Trophoblast cell (in vitro differentiated cells and primary cell): Measurements from ENCODE around the gene SLC66A2.
"Not testable (repeated sequence)": the region's sequence is repeated elsewhere in the genome, so short reads cannot be mapped to it uniquely, and the experiment has no call there.

Experiments
- DNase-seq, 2 donors: peaks; one replicate each; pipeline ENCODE4 v3.0.0-alpha.2; 2016
- H2AFZ ChIP-seq: 2 replicates; pipeline ENCODE4 v1.6.1; 2013; ENCODE audit warnings: low read length, moderate library complexity, mild to moderate bottlenecking; ENCODE audit not compliant: insufficient read depth, poor library complexity
- H2AK5ac ChIP-seq: 2 replicates; pipeline ENCODE4 v1.6.1; 2013; ENCODE audit warnings: mild to moderate bottlenecking, low read length
- H2BK120ac ChIP-seq: 2 replicates; pipeline ENCODE4 v1.6.1; 2013; ENCODE audit warnings: low read length, mild to moderate bottlenecking, moderate library complexity; ENCODE audit not compliant: insufficient read depth, poor library complexity
- H2BK12ac ChIP-seq: 2 replicates; pipeline ENCODE4 v1.6.1; 2013; ENCODE audit warnings: mild to moderate bottlenecking, low read length, moderate library complexity
- H2BK5ac ChIP-seq: 2 replicates; pipeline ENCODE4 v1.6.1; 2013; ENCODE audit warnings: low read length, low read depth, moderate library complexity, mild to moderate bottlenecking; ENCODE audit not compliant: poor library complexity
- H3K14ac ChIP-seq: 2 replicates; pipeline ENCODE4 v1.6.1; 2013; ENCODE audit warnings: mild to moderate bottlenecking, low read length
- H3K18ac ChIP-seq: 2 replicates; pipeline ENCODE4 v1.6.1; 2013; ENCODE audit warnings: mild to moderate bottlenecking, low read length
- H3K23ac ChIP-seq: 2 replicates; pipeline ENCODE4 v1.6.1; 2013; ENCODE audit warnings: low read length
- H3K27ac ChIP-seq: 2 replicates; pipeline ENCODE4 v1.5.1; 2013; ENCODE audit warnings: low read depth, mild to moderate bottlenecking, inconsistent platforms, low read length, moderate library complexity
- H3K27me3 ChIP-seq: 2 replicates; pipeline ENCODE4 v1.6.1; 2013; ENCODE audit warnings: inconsistent platforms, mild to moderate bottlenecking, low read length, moderate library complexity; ENCODE audit not compliant: insufficient read depth
- H3K36me3 ChIP-seq, 2 experiments: 1 replicate in 1 of 2; 2 replicates in 1 of 2; pipeline ENCODE4 v1.6.1; 2013; ENCODE audit warnings: low read length in 2 of 2, mild to moderate bottlenecking in 2 of 2, moderate library complexity in 1 of 2; ENCODE audit not compliant: insufficient read depth in 2 of 2, control insufficient read depth in 1 of 2
- H3K4ac ChIP-seq: 2 replicates; pipeline ENCODE4 v1.6.1; 2013; ENCODE audit warnings: low read depth, mild to moderate bottlenecking, low read length, moderate library complexity
- H3K4me1 ChIP-seq, 2 experiments: 1 replicate in 1 of 2; 2 replicates in 1 of 2; pipeline ENCODE4 v1.6.1; 2013; ENCODE audit warnings: low read length in 2 of 2, mild to moderate bottlenecking in 2 of 2, moderate library complexity in 1 of 2; ENCODE audit not compliant: insufficient read depth in 2 of 2, control insufficient read depth in 1 of 2
- H3K4me2 ChIP-seq: 2 replicates; pipeline ENCODE4 v1.6.1; 2013; ENCODE audit warnings: inconsistent platforms, mild to moderate bottlenecking, low read length, moderate library complexity
- H3K4me3 ChIP-seq: 2 replicates; pipeline ENCODE4 v1.5.1; 2013; ENCODE audit warnings: mild to moderate bottlenecking, low read depth, low read length, inconsistent platforms
- H3K79me1 ChIP-seq: one replicate; pipeline ENCODE4 v1.6.1; 2013; ENCODE audit warnings: low read length
- H3K79me2 ChIP-seq: 2 replicates; pipeline ENCODE4 v1.6.1; 2013; ENCODE audit warnings: low read length, mild to moderate bottlenecking; ENCODE audit not compliant: control insufficient read depth, insufficient read depth, poor library complexity
- H3K9ac ChIP-seq: 2 replicates; pipeline ENCODE4 v1.6.1; 2013; ENCODE audit warnings: mild to moderate bottlenecking, low read length
- H3K9me3 ChIP-seq: 2 replicates; pipeline ENCODE4 v1.6.1; 2013; ENCODE audit warnings: low read depth, mild to moderate bottlenecking, control low read depth, inconsistent platforms, low read length; ENCODE audit not compliant: insufficient read depth
- H4K12ac ChIP-seq: 2 replicates; pipeline ENCODE4 v1.6.1; 2013; ENCODE audit warnings: low read depth, mild to moderate bottlenecking, low read length, moderate library complexity
- H4K8ac ChIP-seq: 2 replicates; pipeline ENCODE4 v1.6.1; 2013; ENCODE audit warnings: low read depth, mild to moderate bottlenecking, low read length, moderate library complexity
- H4K91ac ChIP-seq: one replicate; pipeline ENCODE4 v1.6.1; 2013; ENCODE audit warnings: low read depth, mild to moderate bottlenecking, low read length, moderate library complexity
- WGBS: extraction: QIAGEN DNeasy Blood & Tissue Kit; methylation state at CpG from one replicate; pipeline ENCODE4 v1.1.7; 2013; ENCODE audit warnings: missing lambda C conversion rate; ENCODE audit not compliant: insufficient read length, insufficient coverage; ENCODE audit errors: extremely low coverage; 5-methylcytosine and 5-hydroxymethylcytosine counted together

Gene SLC66A2

GRCh38 chr18:79961527-79962291 lies 10.3 kb upstream of the SLC66A2 start:
- no peak overlapping the region for H2BK120ac ChIP-seq
- peak overlapping the region; percentile 62 for H4K91ac ChIP-seq
- H3K14ac ChIP-seq = peak overlapping the region; percentile 37
- H3K27ac ChIP-seq = no peak overlapping the region
- DNase-seq = no peak
- no peaks in the 10 kb centered on the region for H3K36me3 ChIP-seq
- peak overlapping the region; percentile 41 for H3K18ac ChIP-seq
- H4K12ac ChIP-seq = no peak overlapping the region
- no peak overlapping the region for H3K4ac ChIP-seq
- peak overlapping the region; percentile 3 for H2BK12ac ChIP-seq
- no peaks in the 10 kb centered on the region for H3K9me3 ChIP-seq
- peaks cover 11% of the 10 kb centered on the region for H3K79me1 ChIP-seq
- H3K79me2 ChIP-seq = peaks cover 9% of the 10 kb centered on the region
- H2AK5ac ChIP-seq = no peak overlapping the region
- no peak overlapping the region for H4K8ac ChIP-seq
- peaks cover 21 to 23% of the 10 kb centered on the region in 2 experiments for H3K4me1 ChIP-seq
- no peak overlapping the region for H2BK5ac ChIP-seq
- H3K4me3 ChIP-seq = no peak overlapping the region
- H3K27me3 ChIP-seq = no peaks in the 10 kb centered on the region
- no peak overlapping the region for H3K23ac ChIP-seq
- no CpG with 5 or more reads among the region's 29 CpGs for WGBS
- H2AFZ ChIP-seq = no peak overlapping the region
- no peak overlapping the region for H3K4me2 ChIP-seq
- no peak overlapping the region for H3K9ac ChIP-seq

- no peak overlapping the region for H2BK120ac ChIP-seq
- no peaks in the 10 kb centered on the region for H3K9me3 ChIP-seq
- H2BK5ac ChIP-seq = no peak overlapping the region
- peaks cover 11% of the 10 kb centered on the region for H3K79me1 ChIP-seq
- H3K9ac ChIP-seq = no peak overlapping the region
- peaks cover 9% of the 10 kb centered on the region for H3K79me2 ChIP-seq
- no peak overlapping the region for H3K4me2 ChIP-seq
- H2BK12ac ChIP-seq = no peak overlapping the region
- WGBS = no CpG with 5 or more reads among the region's 16 CpGs
- no peak overlapping the region for H2AFZ ChIP-seq
- no peak overlapping the region for H4K8ac ChIP-seq
- peaks cover 21 to 23% of the 10 kb centered on the region in 2 experiments for H3K4me1 ChIP-seq
- H3K27ac ChIP-seq = no peak overlapping the region
- no peak overlapping the region for H3K14ac ChIP-seq
- no peaks in the 10 kb centered on the region for H3K27me3 ChIP-seq
- H3K36me3 ChIP-seq = no peaks in the 10 kb centered on the region
- H3K18ac ChIP-seq = no peak overlapping the region
- no peak overlapping the region for H3K23ac ChIP-seq
- no peak overlapping the region for H4K91ac ChIP-seq
- no peak overlapping the region for H3K4me3 ChIP-seq
- no peak overlapping the region for H2AK5ac ChIP-seq
- no peak overlapping the region for H4K12ac ChIP-seq
- H3K4ac ChIP-seq = no peak overlapping the region
- no peak for DNase-seq
Observed at GRCh38 chr18:79960921-79961526, 9.6 kb upstream of the SLC66A2 start.

DNA sequence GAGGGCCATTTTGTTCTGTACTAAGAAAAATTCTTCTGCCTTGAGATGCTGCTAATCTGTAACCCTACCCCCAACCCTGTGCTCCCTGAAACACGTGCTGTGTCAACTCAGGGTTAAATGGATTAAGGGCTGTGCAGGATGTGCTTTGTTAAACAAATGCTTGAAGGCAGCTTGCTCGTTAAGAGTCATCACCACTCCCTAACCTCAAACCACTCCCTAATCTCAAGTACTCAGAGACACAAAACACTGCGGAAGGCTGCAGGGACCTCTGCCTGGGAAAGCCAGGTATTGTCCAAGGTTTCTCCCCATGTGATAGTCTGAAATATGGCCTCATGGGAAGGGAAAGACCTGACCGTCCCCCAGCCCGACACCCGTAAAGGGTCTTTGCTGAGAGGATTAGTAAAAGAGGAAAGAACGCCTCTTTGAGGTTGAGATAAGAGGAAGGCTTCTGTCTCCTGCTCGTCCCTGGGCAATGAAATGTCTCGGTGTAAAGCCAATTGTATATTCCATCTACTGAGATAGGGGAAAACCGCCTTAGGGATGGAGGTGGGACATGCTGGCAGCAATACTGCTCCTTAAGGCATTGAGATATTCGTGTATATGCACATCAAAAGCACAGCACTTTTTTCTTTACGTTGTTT lies 8.8 kb upstream of the SLC66A2 start:
- not testable (repeated sequence) for H2AFZ ChIP-seq, H3K9ac ChIP-seq, H4K91ac ChIP-seq, H3K79me2 ChIP-seq, DNase-seq, H2AK5ac ChIP-seq, H2BK5ac ChIP-seq, H3K36me3 ChIP-seq, H3K23ac ChIP-seq, H3K4ac ChIP-seq, H4K12ac ChIP-seq, H3K4me2 ChIP-seq, H2BK120ac ChIP-seq, H3K18ac ChIP-seq, H3K9me3 ChIP-seq, H3K14ac ChIP-seq, H3K27me3 ChIP-seq, H3K27ac ChIP-seq, H3K4me3 ChIP-seq, H4K8ac ChIP-seq, H2BK12ac ChIP-seq
- Histone ChIP-seq H3K4me1 (peaks cover 18 to 19% of the 10 kb centered on the region in 2 experiments), H3K79me1 (peaks cover 10% of the 10 kb centered on the region)
- no CpG with 5 or more reads among the region's 12 CpGs for WGBS

GRCh38 chr18:79958981-79959380 lies 7.5 kb upstream of the SLC66A2 start:
- no peak overlapping the region for H3K4me3 ChIP-seq
- H3K36me3 ChIP-seq = no peaks in the 10 kb centered on the region
- H4K12ac ChIP-seq = no peak overlapping the region
- no peak overlapping the region for H3K23ac ChIP-seq
- H2AK5ac ChIP-seq = no peak overlapping the region
- no peaks in the 10 kb centered on the region for H3K9me3 ChIP-seq
- H3K4ac ChIP-seq = no peak overlapping the region
- no peak overlapping the region for H3K27ac ChIP-seq
- no peak overlapping the region for H2BK120ac ChIP-seq
- no peak overlapping the region for H4K91ac ChIP-seq
- no CpG with 5 or more reads among the region's 2 CpGs for WGBS
- H3K27me3 ChIP-seq = no peaks in the 10 kb centered on the region
- no peak for DNase-seq
- no peak overlapping the region for H2AFZ ChIP-seq
- H3K14ac ChIP-seq = no peak overlapping the region
- peaks cover 7 to 14% of the 10 kb centered on the region in 2 experiments for H3K4me1 ChIP-seq
- no peak overlapping the region for H2BK5ac ChIP-seq
- H4K8ac ChIP-seq = no peak overlapping the region
- H3K18ac ChIP-seq = no peak overlapping the region
- H3K9ac ChIP-seq = no peak overlapping the region
- peaks cover under 1% of the 10 kb centered on the region for H3K79me1 ChIP-seq
- no peak overlapping the region for H3K4me2 ChIP-seq
- H3K79me2 ChIP-seq = no peaks in the 10 kb centered on the region
- H2BK12ac ChIP-seq = no peak overlapping the region
